Kidney (tissue), 14 donors: ENCODE data around the gene FLT1. TPM values are rescaled to one million over a fixed set of nuclear protein-coding genes. Genes with fewer than 3 reads are reported as not detected.

ENCODE experiments used
- DNase-seq, 5 donors: peaks; one replicate each; pipeline ENCODE4 v3.0.0-alpha.2; 2013 to 2020
- FAIRE-seq: peaks from 2 replicates; lab custom pipeline; 2012; peaks lifted over from hg19 to GRCh38; lab: Jason Lieb, UNC
- H3K27ac ChIP-seq, 2 donors: one replicate each; pipeline ENCODE4 v1.7.0; 2013; ENCODE audit warnings: low read depth in 2 of 2, low read length in 2 of 2, inconsistent platforms in 1 of 2
- H3K27me3 ChIP-seq: one replicate; pipeline ENCODE4 v1.7.1; 2013; ENCODE audit warnings: low read length, inconsistent platforms; ENCODE audit not compliant: control insufficient read depth, insufficient read depth
- H3K36me3 ChIP-seq, 3 donors: one replicate each; pipeline versions ENCODE4 v1.7.0 to v1.7.1; 2013; ENCODE audit warnings: low read length in 3 of 3, control low read depth in 1 of 3, inconsistent platforms in 1 of 3; ENCODE audit not compliant: insufficient read depth in 3 of 3, control insufficient read depth in 2 of 3
- H3K4me1 ChIP-seq, 3 donors: one replicate each; pipeline versions ENCODE4 v1.7.0 to v1.7.1; 2013; ENCODE audit warnings: low read length in 3 of 3, inconsistent platforms in 1 of 3, low read depth in 1 of 3; ENCODE audit not compliant: control insufficient read depth in 2 of 3, insufficient read depth in 2 of 3
- H3K4me3 ChIP-seq, 3 donors: one replicate each; pipeline versions ENCODE4 v1.7.0 to v1.8.1; 2013; ENCODE audit warnings: low read length in 3 of 3, control low read depth in 1 of 3, inconsistent platforms in 1 of 3
- H3K9ac ChIP-seq, 3 donors: one replicate each; pipeline versions ENCODE4 v1.7.0 to v1.7.1; 2013; ENCODE audit warnings: low read length in 3 of 3, control low read depth in 1 of 3, inconsistent platforms in 1 of 3
- H3K9me3 ChIP-seq, 3 donors: one replicate each; pipeline versions ENCODE4 v1.7.0 to v1.7.1; 2013; ENCODE audit warnings: low read length in 3 of 3, control low read depth in 1 of 3, inconsistent platforms in 1 of 3; ENCODE audit not compliant: control insufficient read depth in 2 of 3, insufficient read depth in 1 of 3
- CTCF ChIP-seq: IDR thresholded peaks from 3 replicates; pipeline ENCODE4 v1.5.1; 2012; ENCODE audit warnings: mild to moderate bottlenecking, moderate library complexity, borderline replicate concordance; ENCODE audit not compliant: insufficient read depth; ENCODE audit errors: extremely low read depth
- intact Hi-C: fragments of 100-400 bp; cut with DNase I; formaldehyde crosslinking; loops from one replicate; pipeline ENCODE4 v1.11.1; 2022
- polyA plus RNA-seq: library from polyadenylated mRNA; stranded (reverse); fragments of 350-450 nt; fragmentation: Illumina TruSeq; extraction: RNeasy Lipid Tissue Mini Kit (QIAGEN cat#74804); gene quantifications from one replicate; pipeline ENCODE4 v1.2.3, GENCODE V29; 2014; ENCODE audit warnings: low read depth, low replicate concordance; ENCODE audit not compliant: insufficient read depth
- total RNA-seq: library from RNA; stranded (reverse); fragmentation: NEBNext Ultra II Directional; extraction: Animal tissue kit (Norgen Biotek cat#: 25700); gene quantifications from one replicate; pipeline ENCODE4 v1.2.1, GENCODE V29; 2021
- donor health status: control.
- donor health status: control.
- donor health status: control.
- donor health status: control.
- donor health status: control.
- donor health status: DM: yes; HTN: yes; CAD: no.
- donor health status: Normal renal cell carcinoma (clear cell type).

The FLT1 gene
- total and polyA plus RNA-seq, 2 donors from 2014 or later: 17.2 to 45.7 TPM

DNA sequence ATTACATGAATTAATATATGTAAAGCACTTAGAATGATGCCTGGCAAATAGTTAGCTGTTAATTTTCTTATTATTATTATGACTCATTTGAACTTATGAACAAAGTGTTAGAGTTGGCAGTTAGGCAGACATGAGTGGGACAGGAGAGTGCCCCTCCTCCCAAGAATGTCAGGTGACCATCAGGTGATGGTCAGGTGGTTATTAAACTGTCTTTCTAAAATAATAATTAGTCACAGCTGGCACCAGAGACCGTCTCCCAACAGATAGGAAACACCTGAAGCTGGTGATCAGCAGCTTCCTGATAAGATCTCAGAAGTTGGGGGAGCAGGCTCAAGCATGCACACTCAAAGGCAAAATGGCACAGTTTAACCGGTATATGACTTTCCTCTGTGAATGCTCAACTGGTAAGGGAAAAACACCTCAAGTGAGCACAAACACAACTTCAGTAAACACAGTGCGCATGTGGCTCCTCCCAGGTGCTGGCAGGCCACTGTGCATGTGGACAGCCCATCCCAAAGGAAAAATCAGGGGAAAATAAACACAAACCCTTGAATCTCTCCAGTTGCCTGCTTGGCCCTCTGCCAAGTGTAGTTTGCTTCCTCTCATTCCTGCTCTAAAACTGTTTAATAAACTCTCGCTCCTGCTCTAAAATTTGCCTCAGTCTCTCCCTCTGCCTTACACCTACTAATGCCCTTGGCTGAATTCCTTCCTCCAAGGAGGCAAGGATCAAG lies 54.0 kb downstream of the FLT1 start:
- Histone ChIP-seq H3K9me3 (no peaks in the 10 kb centered on the region), H3K27me3 (no peaks in the 10 kb centered on the region), H3K4me1 (no peaks in the 10 kb centered on the region), H3K4me3 (no peak overlapping the region), H3K27ac (no peak overlapping the region), H3K36me3 (no peaks in the 10 kb centered on the region), H3K9ac (no peak overlapping the region)
- intact Hi-C loops: no loop called here
- no peak for TF ChIP-seq CTCF
- DNase-seq (no peak), FAIRE-seq (no peak)

DNA sequence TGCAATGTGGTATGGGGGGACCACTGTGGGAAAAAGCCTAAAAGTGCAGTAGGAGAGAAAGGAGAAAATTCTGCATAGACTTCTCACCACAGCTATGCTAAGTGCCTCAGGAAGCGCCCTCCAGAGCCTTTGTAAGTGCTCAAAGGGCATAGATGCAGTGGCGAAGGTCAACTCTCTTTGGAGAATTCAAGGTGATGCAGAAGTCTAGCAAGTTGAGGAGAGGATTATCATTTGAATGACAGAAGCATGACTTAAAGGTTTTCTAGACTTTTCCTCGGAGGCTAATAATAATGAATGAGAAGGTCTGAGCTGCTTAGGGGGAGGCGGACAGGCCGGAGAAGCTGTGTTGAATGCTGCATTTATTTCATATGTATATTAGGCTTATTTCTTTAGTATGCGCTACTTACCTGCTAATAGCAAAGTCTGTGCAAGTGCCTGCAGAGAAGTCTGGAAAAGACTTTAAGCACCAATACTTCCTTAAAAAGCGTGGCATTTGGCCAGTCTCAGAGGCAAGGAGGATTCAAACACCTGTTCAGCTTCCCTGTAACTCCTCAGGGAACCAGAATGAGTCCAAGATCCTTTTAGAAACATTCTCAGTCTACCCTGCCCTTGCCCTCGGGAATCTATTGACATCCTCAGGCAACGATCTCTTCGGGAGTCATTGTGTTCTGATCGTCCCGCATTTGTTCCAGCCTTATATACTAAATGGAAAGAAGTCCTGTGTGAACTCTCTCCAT lies 56.2 kb downstream of the FLT1 start:
- H3K36me3 ChIP-seq: no peaks in the 10 kb centered on the region
- FAIRE-seq (no peak), DNase-seq (no peak)
- no peak overlapping the region for H3K4me3 ChIP-seq
- no peak for TF ChIP-seq CTCF
- no peaks in the 10 kb centered on the region for H3K4me1 ChIP-seq
- no peaks in the 10 kb centered on the region for H3K27me3 ChIP-seq
- intact Hi-C loops: no loop called here
- H3K9me3 ChIP-seq: no peaks in the 10 kb centered on the region
- H3K9ac ChIP-seq: no peak overlapping the region
- no peak overlapping the region for H3K27ac ChIP-seq

- H3K27me3 ChIP-seq: no peaks in the 10 kb centered on the region
- H3K27ac ChIP-seq: no peak overlapping the region
- DNase-seq: no peak
- no peak for TF ChIP-seq CTCF
- no peaks in the 10 kb centered on the region for H3K9me3 ChIP-seq
- H3K9ac ChIP-seq: no peak overlapping the region
- H3K36me3 ChIP-seq: no peaks in the 10 kb centered on the region
- no peak overlapping the region for H3K4me3 ChIP-seq
- FAIRE-seq: no peak
- intact Hi-C loops: no loop called here
- no peaks in the 10 kb centered on the region for H3K4me1 ChIP-seq
Measured at GRCh38 chr13:28438067-28438466, 56.9 kb downstream of the FLT1 start.
